Mammary epithelial cell (primary cell): ENCODE data around the gene EMB.

Experiments used
- EZH2 ChIP-seq: IDR thresholded peaks from 2 replicates; pipeline ENCODE4 v1.6.1; 2012; ENCODE audit warnings: low read length, inconsistent platforms, borderline replicate concordance
- TF ChIP-seq, protein P1 (sequence below), 2 donors: IDR thresholded peaks in 1 of 2; conservative IDR thresholded peaks in 1 of 2; 2 replicates each; pipeline ENCODE4 v1.5.1; 2011 to 2012; ENCODE audit warnings: inconsistent platforms in 2 of 2, low read length in 2 of 2, mild to moderate bottlenecking in 2 of 2, control low read depth in 1 of 2, low read depth in 1 of 2; ENCODE audit not compliant: insufficient read depth in 1 of 2; ENCODE audit errors: extremely low read depth in 1 of 2

DNA sequence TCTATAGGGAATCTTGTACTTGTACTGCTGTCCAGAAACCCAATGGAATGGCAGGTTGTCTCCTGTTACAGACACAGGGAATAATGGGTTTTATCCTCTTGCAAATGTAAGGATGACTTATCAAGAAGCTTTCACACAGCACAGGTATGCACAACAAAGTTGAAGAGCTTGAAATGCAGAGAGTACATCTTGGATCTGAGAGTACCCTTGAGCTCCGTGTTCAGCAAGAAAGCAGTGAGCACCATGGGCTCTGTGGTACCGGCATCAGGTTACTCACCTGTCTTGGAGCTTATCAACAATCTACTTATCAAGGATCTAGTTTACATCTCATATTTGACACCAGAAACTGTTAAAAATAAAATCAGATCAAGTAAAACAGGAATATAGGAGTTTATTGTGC is 22.0 kb upstream of the EMB start:
- TF ChIP-seq, protein P1, sequence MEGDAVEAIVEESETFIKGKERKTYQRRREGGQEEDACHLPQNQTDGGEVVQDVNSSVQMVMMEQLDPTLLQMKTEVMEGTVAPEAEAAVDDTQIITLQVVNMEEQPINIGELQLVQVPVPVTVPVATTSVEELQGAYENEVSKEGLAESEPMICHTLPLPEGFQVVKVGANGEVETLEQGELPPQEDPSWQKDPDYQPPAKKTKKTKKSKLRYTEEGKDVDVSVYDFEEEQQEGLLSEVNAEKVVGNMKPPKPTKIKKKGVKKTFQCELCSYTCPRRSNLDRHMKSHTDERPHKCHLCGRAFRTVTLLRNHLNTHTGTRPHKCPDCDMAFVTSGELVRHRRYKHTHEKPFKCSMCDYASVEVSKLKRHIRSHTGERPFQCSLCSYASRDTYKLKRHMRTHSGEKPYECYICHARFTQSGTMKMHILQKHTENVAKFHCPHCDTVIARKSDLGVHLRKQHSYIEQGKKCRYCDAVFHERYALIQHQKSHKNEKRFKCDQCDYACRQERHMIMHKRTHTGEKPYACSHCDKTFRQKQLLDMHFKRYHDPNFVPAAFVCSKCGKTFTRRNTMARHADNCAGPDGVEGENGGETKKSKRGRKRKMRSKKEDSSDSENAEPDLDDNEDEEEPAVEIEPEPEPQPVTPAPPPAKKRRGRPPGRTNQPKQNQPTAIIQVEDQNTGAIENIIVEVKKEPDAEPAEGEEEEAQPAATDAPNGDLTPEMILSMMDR (conservative IDR thresholded peaks at IDR 0.05 in 1 of 2, IDR thresholded peaks at IDR 0.05 in 1 of 2; ENCODE audit: extremely low read depth in 1 of 2, insufficient read depth in 1 of 2, low read depth in 1 of 2, low read length in 2 of 2) = no peak
- no peak for TF ChIP-seq EZH2
